SU-DHL-6 (cell line): ENCODE results near the gene RBP5.

Experiments used
- H2AFZ ChIP-seq: fragments of 200-600 bp; sonication (generic); 2 replicates; pipeline ENCODE4 v1.6.1; 2014; ENCODE audit warnings: low read depth, mild to moderate bottlenecking, moderate library complexity, mixed read lengths, antibody characterized with exemption, low read length; ENCODE audit not compliant: severe bottlenecking
- H3F3A ChIP-seq: fragments of 200-600 bp; shearing (Covaris generic); 2 replicates; pipeline ENCODE4 v1.6.0; 2016; ENCODE audit warnings: antibody characterized with exemption, mild to moderate bottlenecking; ENCODE audit not compliant: insufficient read depth
- H3K27ac ChIP-seq: fragments of 200-600 bp; sonication (generic); 2 replicates; pipeline ENCODE4 v1.5.1; 2016; ENCODE audit warnings: low read depth, mild to moderate bottlenecking, low read length, moderate library complexity, mixed read lengths
- H3K27me3 ChIP-seq: fragments of 200-600 bp; sonication (generic), shearing (Covaris generic); 2 replicates; pipeline ENCODE4 v1.6.0; 2014; ENCODE audit warnings: mild to moderate bottlenecking, low read length
- H3K36me3 ChIP-seq: fragments of 200-600 bp; sonication (generic); 2 replicates; pipeline ENCODE4 v1.6.1; 2014; ENCODE audit warnings: mild to moderate bottlenecking, low read length, mixed read lengths
- H3K4me2 ChIP-seq: fragments of 300-600, 200-600 bp; shearing (Covaris generic), sonication (generic); 2 replicates; pipeline ENCODE4 v1.6.0; 2014; ENCODE audit warnings: low read length, low read depth, mild to moderate bottlenecking; ENCODE audit not compliant: poor library complexity, severe bottlenecking
- H3K4me3 ChIP-seq: fragments of 200-600 bp; sonication (generic); 2 replicates; pipeline ENCODE4 v1.5.1; 2014; ENCODE audit warnings: antibody characterized with exemption, low read length, mild to moderate bottlenecking, mixed read lengths; ENCODE audit not compliant: insufficient read depth, poor library complexity, severe bottlenecking
- H3K79me2 ChIP-seq: fragments of 200-600 bp; sonication (generic); 2 replicates; pipeline ENCODE4 v1.6.1; 2014; ENCODE audit warnings: mild to moderate bottlenecking, low read length, moderate library complexity; ENCODE audit not compliant: insufficient read depth
- H3K9ac ChIP-seq: fragments of 200-600 bp; sonication (generic); 2 replicates; pipeline ENCODE4 v1.7.0; 2014; ENCODE audit warnings: mild to moderate bottlenecking, low read length
- H3K9me2 ChIP-seq: fragments of 200-600 bp; sonication (generic); replicated peaks from 2 replicates; pipeline ENCODE4 v1.6.1; 2014; ENCODE audit warnings: low read length; ENCODE audit not compliant: insufficient read depth
- H3K9me3 ChIP-seq: fragments of 200-600 bp; sonication (generic); 2 replicates; pipeline ENCODE4 v1.6.1; 2014; ENCODE audit warnings: low read length, mixed read lengths; ENCODE audit not compliant: insufficient read depth
- H4K20me1 ChIP-seq: fragments of 200-600 bp; sonication (generic); 2 replicates; pipeline ENCODE4 v1.6.1; 2014; ENCODE audit warnings: low read depth, mild to moderate bottlenecking, antibody characterized with exemption, low read length, moderate library complexity, mixed read lengths
- EZH2phosphoT487 ChIP-seq: fragments of 200-600 bp; sonication (generic), shearing (Covaris generic); conservative IDR thresholded peaks from 2 replicates; pipeline ENCODE4 v1.6.1; 2018; ENCODE audit warnings: mild to moderate bottlenecking, antibody characterized with exemption, low read length, moderate library complexity, mixed read lengths
- TF ChIP-seq, protein P1 (sequence below): fragments of 200-600 bp; sonication (generic); IDR thresholded peaks from one replicate; pipeline ENCODE4 v1.5.1; 2017; ENCODE audit warnings: antibody characterized with exemption, mild to moderate bottlenecking, low read length, moderate library complexity; ENCODE audit not compliant: insufficient read depth, poor library complexity, severe bottlenecking

RBP5 gene

GRCh38 chr12:7092229-7092985 lies 36.3 kb downstream of the RBP5 start, which contains the start of gene C1R:
C1R (minus strand) TSS chr12:7092445; CDS start chr12:7092388, 57 bp downstream.
- Histone ChIP-seq H3F3A (no peaks in the 10 kb centered on the region), H3K36me3 (no peaks in the 10 kb centered on the region), H3K27me3 (no peaks in the 10 kb centered on the region), H3K4me2 (no peak within 1 kb of the TSS), H3K79me2 (no peaks in the 10 kb centered on the region), H2AFZ (no peak within 1 kb of the TSS), H4K20me1 (no peaks in the 10 kb centered on the region), H3K9me3 (no peaks in the 10 kb centered on the region), H3K9me2 (no peaks in the 10 kb centered on the region), H3K9ac (no peak within 1 kb of the TSS), H3K4me3 (no peak within 1 kb of the TSS), H3K27ac (no peak within 1 kb of the TSS)
- TF ChIP-seq, protein P1, sequence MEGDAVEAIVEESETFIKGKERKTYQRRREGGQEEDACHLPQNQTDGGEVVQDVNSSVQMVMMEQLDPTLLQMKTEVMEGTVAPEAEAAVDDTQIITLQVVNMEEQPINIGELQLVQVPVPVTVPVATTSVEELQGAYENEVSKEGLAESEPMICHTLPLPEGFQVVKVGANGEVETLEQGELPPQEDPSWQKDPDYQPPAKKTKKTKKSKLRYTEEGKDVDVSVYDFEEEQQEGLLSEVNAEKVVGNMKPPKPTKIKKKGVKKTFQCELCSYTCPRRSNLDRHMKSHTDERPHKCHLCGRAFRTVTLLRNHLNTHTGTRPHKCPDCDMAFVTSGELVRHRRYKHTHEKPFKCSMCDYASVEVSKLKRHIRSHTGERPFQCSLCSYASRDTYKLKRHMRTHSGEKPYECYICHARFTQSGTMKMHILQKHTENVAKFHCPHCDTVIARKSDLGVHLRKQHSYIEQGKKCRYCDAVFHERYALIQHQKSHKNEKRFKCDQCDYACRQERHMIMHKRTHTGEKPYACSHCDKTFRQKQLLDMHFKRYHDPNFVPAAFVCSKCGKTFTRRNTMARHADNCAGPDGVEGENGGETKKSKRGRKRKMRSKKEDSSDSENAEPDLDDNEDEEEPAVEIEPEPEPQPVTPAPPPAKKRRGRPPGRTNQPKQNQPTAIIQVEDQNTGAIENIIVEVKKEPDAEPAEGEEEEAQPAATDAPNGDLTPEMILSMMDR: peak; percentile 68
- TF ChIP-seq EZH2phosphoT487: no peak

DNA sequence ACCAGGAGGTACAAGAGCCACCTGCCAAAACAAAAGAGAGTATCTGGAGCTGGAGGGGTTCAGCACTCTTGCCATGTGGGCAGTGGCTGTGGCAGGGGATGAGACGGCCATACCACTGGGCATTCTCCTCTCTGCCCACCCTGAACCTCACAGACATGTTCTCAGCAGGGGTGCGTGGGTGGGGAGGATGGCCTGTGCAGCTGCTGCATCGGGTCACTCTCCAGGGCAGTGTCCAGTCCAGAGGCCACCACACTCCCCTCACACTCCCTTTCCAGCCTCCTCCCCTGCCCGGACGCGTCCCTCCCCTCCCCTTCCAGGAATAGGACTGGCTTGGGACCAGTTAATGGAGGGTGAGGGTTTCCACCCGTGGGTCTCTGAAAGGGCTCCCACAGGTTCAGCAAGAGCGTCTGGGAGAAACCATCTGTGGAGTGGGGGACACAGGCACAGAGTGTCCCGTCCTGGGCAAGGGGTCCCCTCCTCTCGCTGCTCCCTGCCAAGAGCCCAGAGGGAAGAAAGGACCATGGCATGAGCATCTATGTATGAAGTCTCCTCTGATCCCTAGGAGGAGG lies 36.9 kb downstream of the RBP5 start:
- H3F3A ChIP-seq: no peaks in the 10 kb centered on the region
- no peaks in the 10 kb centered on the region for H4K20me1 ChIP-seq
- no peak overlapping the region for H3K4me3 ChIP-seq
- H3K9me3 ChIP-seq: no peaks in the 10 kb centered on the region
- H3K79me2 ChIP-seq: no peaks in the 10 kb centered on the region
- no peaks in the 10 kb centered on the region for H3K27me3 ChIP-seq
- no peak overlapping the region for H3K4me2 ChIP-seq
- H3K9ac ChIP-seq: no peak overlapping the region
- no peaks in the 10 kb centered on the region for H3K9me2 ChIP-seq
- H2AFZ ChIP-seq: no peak overlapping the region
- TF ChIP-seq, protein P1: no peak
- no peak for TF ChIP-seq EZH2phosphoT487
- no peak overlapping the region for H3K27ac ChIP-seq
- no peaks in the 10 kb centered on the region for H3K36me3 ChIP-seq

- no peaks in the 10 kb centered on the region for H3K36me3 ChIP-seq
- no peak overlapping the region for H2AFZ ChIP-seq
- H3K27me3 ChIP-seq: no peaks in the 10 kb centered on the region
- no peaks in the 10 kb centered on the region for H3K9me3 ChIP-seq
- no peak overlapping the region for H3K4me3 ChIP-seq
- no peaks in the 10 kb centered on the region for H4K20me1 ChIP-seq
- H3K9me2 ChIP-seq: no peaks in the 10 kb centered on the region
- no peaks in the 10 kb centered on the region for H3F3A ChIP-seq
- TF ChIP-seq, protein P1: no peak
- TF ChIP-seq EZH2phosphoT487: no peak
- no peak overlapping the region for H3K9ac ChIP-seq
- H3K4me2 ChIP-seq: no peak overlapping the region
- no peaks in the 10 kb centered on the region for H3K79me2 ChIP-seq
- no peak overlapping the region for H3K27ac ChIP-seq
These were observed 37.5 kb downstream of the RBP5 start for GRCh38 chr12:7091171-7091570.
